Lower leg skin (tissue), 4 donors: ENCODE results near the gene HBE1. TPM values are rescaled to one million over a fixed set of nuclear protein-coding genes. Genes with fewer than 3 reads are reported as not detected.
"Not testable (repeated sequence)": the region's sequence is repeated elsewhere in the genome, so short reads cannot be mapped to it uniquely, and the experiment has no call there.

ENCODE experiments used
- DNase-seq, 2 donors: peaks; one replicate each; pipeline ENCODE4 v3.0.0-alpha.2; 2019; ENCODE audit warnings: low spot score in 2 of 2
- H3K4me3 ChIP-seq: fragments of 200-600 bp; sonication (generic); 2 replicates; pipeline ENCODE4 v1.5.1; 2017; ENCODE audit warnings: mild to moderate bottlenecking, low read depth; ENCODE audit not compliant: poor library complexity, severe bottlenecking
- POLR2A ChIP-seq, 2 donors: fragments of 450-650 bp; IDR thresholded peaks; one replicate each; pipeline ENCODE4 v1.6.1; 2016 to 2017; ENCODE audit warnings: antibody characterized with exemption in 2 of 2, mild to moderate bottlenecking in 1 of 2, moderate library complexity in 1 of 2
- WGBS, 2 donors: methylation state at CpG; one replicate each; pipeline ENCODE4 v1.1.5; 2018; 5-methylcytosine and 5-hydroxymethylcytosine counted together
- intact Hi-C: fragments of 100-400 bp; cut with DNase I; formaldehyde crosslinking; loops from one replicate; pipeline ENCODE4 v1.15.0; 2023; ENCODE audit warnings: low total_unique reads
- total RNA-seq, 4 donors: library from RNA; depleted of rRNA; stranded (reverse); fragments of >200 nt; gene quantifications; one replicate each; pipeline ENCODE4 v1.1.0, GENCODE V29; 2016
- TF ChIP-seq, protein P1 (sequence below), 3 donors: fragments of 450-650 bp; IDR thresholded peaks; one replicate each; pipeline ENCODE4 v1.5.1; 2016; ENCODE audit warnings: antibody characterized with exemption in 3 of 3, mild to moderate bottlenecking in 3 of 3, moderate library complexity in 2 of 3

The HBE1 gene
- total RNA-seq, 4 donors from 2014 or later: not detected

DNA sequence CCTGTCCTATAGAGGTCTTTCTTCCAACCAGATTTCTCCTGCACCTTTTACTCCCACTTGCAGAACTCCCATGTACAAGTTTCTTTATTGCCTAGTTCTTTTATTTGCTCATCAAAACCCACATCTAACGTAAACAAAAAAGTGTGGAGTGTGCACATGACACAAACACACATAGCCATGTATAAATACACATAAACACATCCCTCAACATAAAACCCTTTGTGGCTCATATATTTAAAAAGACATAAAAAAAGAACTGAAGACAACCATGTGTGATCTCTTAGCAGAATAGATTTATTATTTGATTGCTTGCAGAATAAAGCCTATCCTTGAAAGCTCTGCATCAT, 16.9 kb downstream of the HBE1 start:
- intact Hi-C loops: no loop called here
- no peak overlapping the region for H3K4me3 ChIP-seq
- TF ChIP-seq POLR2A (IDR thresholded peaks at IDR 0.05): no peak
- TF ChIP-seq, protein P1, sequence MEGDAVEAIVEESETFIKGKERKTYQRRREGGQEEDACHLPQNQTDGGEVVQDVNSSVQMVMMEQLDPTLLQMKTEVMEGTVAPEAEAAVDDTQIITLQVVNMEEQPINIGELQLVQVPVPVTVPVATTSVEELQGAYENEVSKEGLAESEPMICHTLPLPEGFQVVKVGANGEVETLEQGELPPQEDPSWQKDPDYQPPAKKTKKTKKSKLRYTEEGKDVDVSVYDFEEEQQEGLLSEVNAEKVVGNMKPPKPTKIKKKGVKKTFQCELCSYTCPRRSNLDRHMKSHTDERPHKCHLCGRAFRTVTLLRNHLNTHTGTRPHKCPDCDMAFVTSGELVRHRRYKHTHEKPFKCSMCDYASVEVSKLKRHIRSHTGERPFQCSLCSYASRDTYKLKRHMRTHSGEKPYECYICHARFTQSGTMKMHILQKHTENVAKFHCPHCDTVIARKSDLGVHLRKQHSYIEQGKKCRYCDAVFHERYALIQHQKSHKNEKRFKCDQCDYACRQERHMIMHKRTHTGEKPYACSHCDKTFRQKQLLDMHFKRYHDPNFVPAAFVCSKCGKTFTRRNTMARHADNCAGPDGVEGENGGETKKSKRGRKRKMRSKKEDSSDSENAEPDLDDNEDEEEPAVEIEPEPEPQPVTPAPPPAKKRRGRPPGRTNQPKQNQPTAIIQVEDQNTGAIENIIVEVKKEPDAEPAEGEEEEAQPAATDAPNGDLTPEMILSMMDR (IDR thresholded peaks at IDR 0.05): no peak
- WGBS, 2 donors: 52 to 59% methylated on average over 1 of the region's 1 CpG
- DNase-seq: no peak

DNA sequence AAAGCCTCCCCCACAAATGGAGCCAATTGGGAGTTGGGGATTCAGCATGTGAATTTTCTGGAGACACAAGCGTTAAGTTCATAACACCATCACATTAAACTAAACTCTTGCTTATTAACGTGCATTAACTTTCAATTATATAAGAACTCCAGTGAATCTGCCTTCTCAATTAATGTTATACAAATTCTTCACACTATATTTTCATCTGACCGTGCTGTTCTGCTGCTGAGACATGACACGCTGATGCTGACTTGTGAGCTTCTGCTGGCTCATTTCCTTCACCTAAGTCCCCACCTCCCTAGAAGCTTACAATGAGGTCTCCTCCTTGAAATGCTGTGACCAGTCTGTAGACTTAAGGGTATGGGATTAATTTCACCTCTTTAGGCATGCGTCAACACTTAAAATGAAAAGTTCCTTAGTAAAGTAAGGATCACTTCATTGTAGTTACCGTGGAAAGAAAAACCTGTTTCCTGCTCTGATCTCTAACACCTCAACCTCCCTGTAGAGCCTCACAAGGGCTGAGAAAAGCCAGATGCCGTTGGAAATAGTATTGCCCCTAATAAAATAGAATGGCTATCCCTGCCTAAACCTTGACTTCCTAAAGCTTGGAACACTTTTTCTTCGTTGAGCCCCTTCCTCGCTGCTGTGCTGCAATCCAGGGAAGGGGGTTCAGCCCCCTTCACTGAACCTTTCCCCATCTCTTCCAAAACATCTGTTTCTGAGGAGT, 17.4 kb downstream of the HBE1 start:
- intact Hi-C loops: no loop called here
- TF ChIP-seq, protein P1 (IDR thresholded peaks at IDR 0.05): no peak
- TF ChIP-seq POLR2A (IDR thresholded peaks at IDR 0.05): no peak
- WGBS, 2 donors: 54 to 59% methylated on average over 9 of the region's 9 CpGs
- no peak overlapping the region for H3K4me3 ChIP-seq
- no peak for DNase-seq

DNA sequence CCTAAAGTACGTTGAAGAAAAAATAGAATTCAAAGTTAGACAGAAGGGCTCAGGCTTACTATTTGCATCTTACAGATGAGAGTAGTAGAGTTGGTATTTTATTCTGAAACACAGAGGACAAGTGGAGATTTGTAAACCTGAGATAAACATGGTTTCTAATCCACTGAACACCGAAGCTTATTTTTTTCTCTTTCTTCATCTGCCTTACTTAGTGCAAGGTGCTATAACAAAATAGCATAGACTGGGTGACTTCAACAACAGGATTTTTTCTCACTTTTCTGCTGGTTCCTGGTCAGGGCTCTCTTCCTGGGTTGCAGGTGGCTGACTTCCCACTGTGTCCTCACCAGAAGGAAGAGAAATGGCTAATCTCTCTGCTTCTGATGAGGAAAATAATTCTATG, 18.0 kb downstream of the HBE1 start:
- WGBS, 2 donors: 36 to 71% methylated on average over 2 of the region's 2 CpGs
- intact Hi-C loops: no loop called here
- no peak for TF ChIP-seq POLR2A (IDR thresholded peaks at IDR 0.05)
- TF ChIP-seq, protein P1 (IDR thresholded peaks at IDR 0.05): no peak
- no peak for DNase-seq
- H3K4me3 ChIP-seq: no peak overlapping the region

DNA sequence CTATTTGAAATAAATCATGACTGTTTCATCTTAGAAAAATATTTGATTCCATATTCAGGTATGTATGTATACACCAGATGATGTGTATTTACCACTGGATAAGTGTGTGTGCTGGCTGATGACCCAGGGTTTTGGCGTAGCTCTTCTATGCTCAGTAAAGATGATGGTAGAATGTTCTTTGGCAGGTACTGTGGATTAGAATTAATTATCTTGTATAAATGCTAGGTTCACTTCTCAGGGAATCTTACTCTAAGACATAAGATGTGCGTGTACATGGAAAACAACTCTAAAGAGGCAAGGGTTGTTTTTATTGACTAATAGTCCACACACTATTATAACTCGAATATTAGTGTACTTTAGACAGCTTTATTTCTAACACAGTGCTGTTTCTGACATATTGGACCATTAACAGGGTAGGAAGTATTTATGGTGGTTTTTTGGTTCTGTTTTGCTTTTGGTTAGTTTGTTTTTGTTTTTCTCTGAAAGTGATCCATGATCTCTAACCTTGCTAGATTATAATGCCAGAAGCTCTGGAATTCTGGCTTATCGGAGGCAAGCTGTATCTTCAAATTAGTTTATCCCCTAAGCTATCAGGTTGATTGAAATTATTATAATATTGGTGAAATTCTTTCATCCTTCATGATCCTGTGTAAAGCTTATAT, 19.1 kb downstream of the HBE1 start:
- TF ChIP-seq, protein P1 (IDR thresholded peaks at IDR 0.05): no peak
- TF ChIP-seq POLR2A (IDR thresholded peaks at IDR 0.05): no peak
- no peak for DNase-seq
- intact Hi-C loops: no loop called here
- no peak overlapping the region for H3K4me3 ChIP-seq
- WGBS, 2 donors: 88 to 91% methylated on average over 4 of the region's 4 CpGs

DNA sequence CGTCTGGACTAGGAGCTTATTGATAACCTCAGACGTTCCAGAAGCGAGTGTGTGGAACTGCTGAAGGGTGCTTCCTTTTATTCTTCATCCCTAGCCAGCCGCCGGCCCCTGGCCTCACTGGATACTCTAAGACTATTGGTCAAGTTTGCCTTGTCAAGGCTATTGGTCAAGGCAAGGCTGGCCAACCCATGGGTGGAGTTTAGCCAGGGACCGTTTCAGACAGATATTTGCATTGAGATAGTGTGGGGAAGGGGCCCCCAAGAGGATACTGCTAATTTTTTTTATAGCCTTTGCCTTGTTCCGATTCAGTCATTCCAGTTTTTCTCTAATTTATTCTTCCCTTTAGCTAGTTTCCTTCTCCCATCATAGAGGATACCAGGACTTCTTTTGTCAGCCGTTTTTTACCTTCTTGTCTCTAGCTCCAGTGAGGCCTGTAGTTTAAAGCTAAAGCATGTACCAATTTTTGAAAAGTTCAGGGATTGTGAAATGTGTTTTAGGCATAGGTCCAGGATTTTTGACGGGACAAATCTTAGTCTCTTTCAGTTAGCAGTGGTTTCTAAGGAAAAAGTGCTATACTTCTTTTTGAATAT, 19.8 kb downstream of the HBE1 start, which contains the start of gene HBG1:
Gene HBG1, minus strand, starts transcription at position 51 of the 590 bp plus-strand sequence. CDS start 53 bp downstream, outside the sequence.
- DNase-seq, intact Hi-C loops, H3K4me3 ChIP-seq: not testable (repeated sequence)
- 50 to 72% methylated on average over 2 to 4 of the region's 9 CpGs for WGBS, 2 donors

DNA sequence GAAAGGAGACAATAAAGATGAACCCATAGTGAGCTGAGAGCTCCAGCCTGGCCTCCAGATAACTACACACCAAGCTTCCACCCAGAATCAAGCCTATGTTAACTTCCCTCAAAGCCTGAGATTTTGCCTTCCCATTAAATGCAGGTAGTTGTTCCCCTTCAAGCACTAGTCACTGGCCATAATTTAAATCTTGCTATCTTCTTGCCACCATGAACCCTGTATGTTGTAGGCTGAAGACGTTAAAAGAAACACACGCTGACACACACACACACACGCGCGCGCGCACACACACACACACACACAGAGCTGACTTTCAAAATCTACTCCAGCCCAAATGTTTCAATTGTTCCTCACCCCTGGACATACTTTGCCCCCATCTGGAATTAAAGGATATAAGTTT, 21.2 kb downstream of the HBE1 start:
- DNase-seq, intact Hi-C loops, H3K4me3 ChIP-seq: not testable (repeated sequence)
- 78 to 82% methylated on average over 7 of the region's 7 CpGs for WGBS, 2 donors
